H7 (cell line): Measurements from ENCODE around the gene MYRIP. TPM values are rescaled to one million over a fixed set of nuclear protein-coding genes. Genes with fewer than 3 reads are reported as not detected.
"Not testable (repeated sequence)": the region's sequence is repeated elsewhere in the genome, so short reads cannot be mapped to it uniquely, and the experiment has no call there.

Experiments used
- DNase-seq: peaks from one replicate; pipeline ENCODE4 v3.0.0; 2012
- H3K27me3 ChIP-seq: 2 replicates; pipeline ENCODE4 v1.6.0; 2011; ENCODE audit warnings: mild to moderate bottlenecking, low read length; ENCODE audit not compliant: control insufficient read depth, insufficient read depth
- H3K36me3 ChIP-seq: replicated peaks from 2 replicates; pipeline ENCODE4 v1.5.1; 2011; ENCODE audit warnings: low read length; ENCODE audit not compliant: control insufficient read depth, insufficient read depth
- H3K4me3 ChIP-seq: 2 replicates; pipeline ENCODE4 v1.5.1; 2011; ENCODE audit warnings: low read depth, mild to moderate bottlenecking, control low read depth, low read length, moderate library complexity; ENCODE audit not compliant: insufficient read depth
- total RNA-seq: library from RNA; depleted of rRNA; stranded (reverse); fragments of >200 nt; shearing (Covaris generic); gene quantifications from 2 replicates; pipeline ENCODE4 v1.2.3, GENCODE V29; 2014

Gene MYRIP
- total RNA-seq, 1 experiment from 2014 or later: 7.8 TPM

- Histone ChIP-seq H3K4me3 (no peak overlapping the region), H3K36me3 (no peaks in the 10 kb centered on the region), H3K27me3 (no peaks in the 10 kb centered on the region)
- no peak for DNase-seq
Observed at GRCh38 chr3:39788128-39788883, 21.1 kb upstream of the MYRIP start.

GRCh38 chr3:39791603-39792002 lies 17.8 kb upstream of the MYRIP start:
- Histone ChIP-seq H3K4me3 (no peak overlapping the region), H3K36me3 (no peaks in the 10 kb centered on the region), H3K27me3 (no peaks in the 10 kb centered on the region)
- no peak for DNase-seq

- no peaks in the 10 kb centered on the region for H3K36me3 ChIP-seq
- H3K4me3 ChIP-seq: no peak overlapping the region
- H3K27me3 ChIP-seq: no peaks in the 10 kb centered on the region
- no peak for DNase-seq
Observed at GRCh38 chr3:39794880-39795279, 14.5 kb upstream of the MYRIP start.

- Histone ChIP-seq H3K36me3 (no peaks in the 10 kb centered on the region), H3K27me3 (no peaks in the 10 kb centered on the region), H3K4me3 (no peak overlapping the region)
- no peak for DNase-seq
Observed at GRCh38 chr3:39801216-39801615, 8.2 kb upstream of the MYRIP start.

- not testable (repeated sequence) for H3K36me3 ChIP-seq, DNase-seq, H3K4me3 ChIP-seq, H3K27me3 ChIP-seq
Observed at GRCh38 chr3:39802486-39802885, 6.9 kb upstream of the MYRIP start.

GRCh38 chr3:39803956-39804355 lies 5.5 kb upstream of the MYRIP start:
- Histone ChIP-seq H3K36me3 (no peaks in the 10 kb centered on the region), H3K27me3 (peaks cover 9% of the 10 kb centered on the region), H3K4me3 (no peak overlapping the region)
- no peak for DNase-seq

GRCh38 chr3:39804951-39805350 lies 4.5 kb upstream of the MYRIP start:
- no peak for DNase-seq
- peaks cover 14% of the 10 kb centered on the region for H3K27me3 ChIP-seq
- H3K36me3 ChIP-seq: no peaks in the 10 kb centered on the region
- H3K4me3 ChIP-seq: no peak overlapping the region

GRCh38 chr3:39805650-39806049 lies 3.8 kb upstream of the MYRIP start:
- no peak overlapping the region for H3K4me3 ChIP-seq
- no peaks in the 10 kb centered on the region for H3K36me3 ChIP-seq
- no peak for DNase-seq
- peaks cover 21% of the 10 kb centered on the region for H3K27me3 ChIP-seq

- Histone ChIP-seq H3K4me3 (no peak overlapping the region), H3K27me3 (peaks cover 33% of the 10 kb centered on the region), H3K36me3 (no peaks in the 10 kb centered on the region)
- no peak for DNase-seq
Observed at GRCh38 chr3:39806820-39807219, 2.6 kb upstream of the MYRIP start.

GRCh38 chr3:39808467-39809180 lies 785 bp upstream of the MYRIP start:
- Histone ChIP-seq H3K27me3 (peaks cover 35% of the 10 kb centered on the region), H3K4me3 (peak overlapping the region; percentile 69)
- peak; percentile 44 for DNase-seq

GRCh38 chr3:39809995-39810595 lies 686 bp downstream of the MYRIP start:
- peak; percentile 51 for DNase-seq
- Histone ChIP-seq H3K36me3 (no peaks in the 10 kb centered on the region), H3K27me3 (peaks cover 35% of the 10 kb centered on the region), H3K4me3 (peak overlapping the region; percentile 69)

More at GRCh38 chr3:39808467-39809180, 785 bp upstream of the MYRIP start:
- H3K36me3 ChIP-seq: no peaks in the 10 kb centered on the region

- peaks cover 35% of the 10 kb centered on the region for H3K27me3 ChIP-seq
Observed at GRCh38 chr3:39810647-39811161, 1.3 kb downstream of the MYRIP start.

GRCh38 chr3:39811561-39811960 lies 2.2 kb downstream of the MYRIP start:
- peaks cover 35% of the 10 kb centered on the region for H3K27me3 ChIP-seq
- H3K4me3 ChIP-seq: no peak overlapping the region
- no peaks in the 10 kb centered on the region for H3K36me3 ChIP-seq

More at GRCh38 chr3:39810647-39811161, 1.3 kb downstream of the MYRIP start:
- H3K4me3 ChIP-seq: peak overlapping the region; percentile 69
- no peaks in the 10 kb centered on the region for H3K36me3 ChIP-seq
- DNase-seq: peak; percentile 16

GRCh38 chr3:39812537-39812936 lies 3.1 kb downstream of the MYRIP start:
- Histone ChIP-seq H3K27me3 (peaks cover 32% of the 10 kb centered on the region), H3K36me3 (no peaks in the 10 kb centered on the region), H3K4me3 (no peak overlapping the region)
- peak; percentile 22 for DNase-seq

More at GRCh38 chr3:39811561-39811960, 2.2 kb downstream of the MYRIP start:
- DNase-seq: no peak
